ENCODE results near the gene DDX53.

DNA sequence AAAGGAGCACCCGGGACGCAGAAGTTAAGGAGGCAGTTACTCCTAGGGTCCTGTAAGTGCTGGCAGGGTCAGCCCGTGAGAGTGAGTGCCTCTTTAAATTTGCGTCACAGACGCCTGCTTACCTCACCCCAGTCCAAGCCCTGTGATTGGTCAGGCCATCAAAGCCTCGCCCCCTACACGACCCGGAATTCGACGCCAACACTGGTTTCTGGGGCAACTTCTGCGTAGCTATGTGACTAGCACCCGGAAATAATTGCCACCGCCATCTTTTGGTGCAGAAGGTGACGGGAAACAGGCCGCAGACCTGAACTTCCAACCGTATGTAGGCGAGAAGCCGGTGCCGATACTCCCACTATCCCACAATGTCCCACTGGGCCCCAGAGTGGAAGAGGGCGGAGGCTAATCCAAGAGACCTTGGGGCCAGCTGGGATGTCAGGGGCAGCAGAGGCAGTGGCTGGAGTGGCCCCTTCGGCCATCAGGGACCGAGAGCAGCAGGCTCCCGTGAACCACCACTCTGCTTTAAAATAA, at the start of gene DDX53:
- TF ChIP-seq SP1 (IDR thresholded peaks at IDR 0.05): no peak
- TF ChIP-seq L3MBTL2 (conservative IDR thresholded peaks at IDR 0.05): no peak
- no peak for TF ChIP-seq BHLHE40 (IDR thresholded peaks at IDR 0.05; ENCODE audit: borderline replicate concordance)
- TF ChIP-seq LEF1 (IDR thresholded peaks at IDR 0.05; ENCODE audit: borderline replicate concordance): no peak
- no peak for TF ChIP-seq SUZ12 (IDR thresholded peaks at IDR 0.05)
- no peak for TF ChIP-seq ZNF384 (IDR thresholded peaks at IDR 0.05)
- TF ChIP-seq FOXK2 (IDR thresholded peaks at IDR 0.05): no peak
- no peak for TF ChIP-seq FOXM1 (IDR thresholded peaks at IDR 0.05; ENCODE audit: borderline replicate concordance)
- no peak for TF ChIP-seq FOXA1 (IDR thresholded peaks at IDR 0.05)
- TF ChIP-seq ELF4 (IDR thresholded peaks at IDR 0.05): no peak
- no peak for TF ChIP-seq TARDBP (IDR thresholded peaks at IDR 0.05)
- TF ChIP-seq NFRKB (IDR thresholded peaks at IDR 0.05): no peak
- TF ChIP-seq HDGF (IDR thresholded peaks at IDR 0.05; ENCODE audit: borderline replicate concordance): no peak
- no peak for TF ChIP-seq ARNT (IDR thresholded peaks at IDR 0.05)

Measured in HEK293T (cell line).